ENCODE results near the gene DNAAF8.
"Not testable (repeated sequence)": the region's sequence is repeated elsewhere in the genome, so short reads cannot be mapped to it uniquely, and the experiment has no call there.

The DNAAF8 gene

DNA sequence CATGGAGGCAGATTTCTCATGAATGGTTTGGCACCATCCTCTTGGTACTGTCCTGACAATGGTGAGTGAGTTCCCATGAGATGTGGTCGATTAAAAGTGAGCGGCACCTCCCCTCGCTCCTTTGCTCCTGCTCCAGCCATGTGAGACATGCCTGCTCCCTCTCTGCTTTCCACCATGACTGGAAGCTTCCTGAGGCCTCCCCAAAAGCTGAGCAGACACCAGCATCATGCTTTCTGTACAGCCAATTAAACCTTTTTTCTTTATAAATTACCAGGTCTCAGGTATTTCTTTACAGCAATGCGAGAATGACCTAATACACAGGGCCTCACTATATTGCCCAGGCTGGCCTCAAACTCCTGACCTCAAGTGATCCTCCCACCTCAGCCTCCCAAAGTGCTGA is 20.5 kb downstream of the DNAAF8 start:
- no peak for DNase-seq

DNA sequence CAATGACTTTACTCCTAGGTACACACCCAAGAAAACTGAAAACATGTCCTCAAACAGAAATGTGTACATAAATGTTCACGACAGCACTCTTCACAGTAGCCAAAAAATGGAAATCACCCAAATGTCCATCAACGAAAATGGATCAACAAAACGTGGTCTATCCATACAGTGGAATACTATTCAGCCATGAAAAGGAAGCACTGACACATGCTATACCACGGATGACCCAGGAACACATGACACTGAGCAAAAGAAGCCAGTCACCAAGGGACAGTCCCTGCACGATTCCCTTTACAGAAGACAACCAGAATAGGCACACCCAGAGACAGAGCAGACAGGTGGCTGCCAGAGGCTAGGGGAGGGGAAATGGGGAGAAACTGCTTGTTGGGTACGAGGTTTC is 21.4 kb downstream of the DNAAF8 start:
- no peak for DNase-seq

DNA sequence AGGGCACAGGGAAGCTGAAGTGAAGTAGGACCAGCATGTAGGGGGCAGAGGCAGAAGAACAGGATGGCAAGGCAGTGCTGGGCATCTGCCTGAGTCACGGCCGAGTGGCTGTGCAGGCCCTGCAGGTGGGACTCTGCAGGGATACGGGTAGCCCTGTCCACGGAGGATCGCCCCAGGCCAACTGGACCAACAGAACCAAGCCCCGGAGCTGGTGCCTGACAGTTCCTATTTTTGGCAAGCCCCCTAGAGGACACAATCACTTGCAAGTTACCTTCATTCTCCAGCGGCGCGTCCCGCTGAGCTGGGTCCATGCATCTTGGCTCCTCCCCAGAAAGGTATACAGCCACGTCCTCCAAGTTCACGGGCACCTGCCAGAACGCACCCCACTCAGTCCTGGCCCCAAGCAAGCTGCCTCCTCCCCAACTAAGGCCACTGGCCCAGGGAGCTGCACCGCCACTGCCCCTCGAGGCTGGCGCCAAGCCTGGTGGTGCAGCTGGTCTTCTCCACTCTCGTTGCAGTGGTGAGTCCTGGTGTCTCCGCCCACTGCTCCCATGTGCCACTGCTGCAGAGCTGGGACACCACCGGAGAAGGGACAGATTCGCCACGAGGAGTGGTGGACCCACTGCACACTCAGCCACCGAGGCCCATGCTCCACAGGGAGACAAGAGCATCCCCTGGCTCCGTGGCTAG is 26.0 kb downstream of the DNAAF8 start:
- no peak for DNase-seq

DNA sequence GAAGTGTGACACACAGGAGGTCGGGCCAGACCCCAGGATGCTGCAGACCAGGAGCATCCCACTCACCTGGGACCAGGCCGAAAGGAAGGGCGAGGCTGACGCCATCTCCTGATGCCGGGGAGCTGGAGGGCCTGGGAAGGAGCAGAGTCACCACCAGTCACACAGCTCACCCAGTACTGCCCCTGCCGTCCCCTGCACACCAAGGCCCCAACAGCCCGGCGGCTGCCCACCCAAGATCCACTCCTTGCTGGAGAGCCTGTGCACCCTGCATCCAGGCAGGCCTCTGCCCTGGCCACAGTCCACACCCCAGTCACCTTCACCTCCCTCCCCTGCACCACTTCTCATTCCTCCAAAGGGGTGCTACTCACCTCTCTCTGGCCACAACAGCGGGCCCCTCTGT is 27.9 kb downstream of the DNAAF8 start:
- DNase-seq, result no peak

DNA sequence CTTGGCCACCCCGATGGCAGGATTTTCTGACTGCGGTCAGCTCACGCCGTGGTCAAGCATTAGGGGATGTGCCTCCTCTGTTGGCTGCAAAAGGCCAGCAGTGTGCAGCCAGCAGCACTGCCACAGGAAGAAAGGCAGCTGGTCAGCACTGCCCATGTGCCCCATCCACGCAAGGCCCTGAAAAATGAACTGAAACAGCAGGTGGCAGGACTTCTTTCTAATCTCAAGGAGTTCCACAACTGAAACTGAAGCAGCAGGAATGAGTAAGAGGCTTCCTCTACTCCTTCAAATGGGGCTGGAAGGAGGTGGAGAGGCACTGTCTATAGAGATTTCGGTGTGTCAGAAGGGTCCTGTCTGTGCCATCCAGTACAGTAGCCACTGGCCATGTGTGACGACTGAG is 29.5 kb downstream of the DNAAF8 start:
- DNase-seq, result no peak

DNA sequence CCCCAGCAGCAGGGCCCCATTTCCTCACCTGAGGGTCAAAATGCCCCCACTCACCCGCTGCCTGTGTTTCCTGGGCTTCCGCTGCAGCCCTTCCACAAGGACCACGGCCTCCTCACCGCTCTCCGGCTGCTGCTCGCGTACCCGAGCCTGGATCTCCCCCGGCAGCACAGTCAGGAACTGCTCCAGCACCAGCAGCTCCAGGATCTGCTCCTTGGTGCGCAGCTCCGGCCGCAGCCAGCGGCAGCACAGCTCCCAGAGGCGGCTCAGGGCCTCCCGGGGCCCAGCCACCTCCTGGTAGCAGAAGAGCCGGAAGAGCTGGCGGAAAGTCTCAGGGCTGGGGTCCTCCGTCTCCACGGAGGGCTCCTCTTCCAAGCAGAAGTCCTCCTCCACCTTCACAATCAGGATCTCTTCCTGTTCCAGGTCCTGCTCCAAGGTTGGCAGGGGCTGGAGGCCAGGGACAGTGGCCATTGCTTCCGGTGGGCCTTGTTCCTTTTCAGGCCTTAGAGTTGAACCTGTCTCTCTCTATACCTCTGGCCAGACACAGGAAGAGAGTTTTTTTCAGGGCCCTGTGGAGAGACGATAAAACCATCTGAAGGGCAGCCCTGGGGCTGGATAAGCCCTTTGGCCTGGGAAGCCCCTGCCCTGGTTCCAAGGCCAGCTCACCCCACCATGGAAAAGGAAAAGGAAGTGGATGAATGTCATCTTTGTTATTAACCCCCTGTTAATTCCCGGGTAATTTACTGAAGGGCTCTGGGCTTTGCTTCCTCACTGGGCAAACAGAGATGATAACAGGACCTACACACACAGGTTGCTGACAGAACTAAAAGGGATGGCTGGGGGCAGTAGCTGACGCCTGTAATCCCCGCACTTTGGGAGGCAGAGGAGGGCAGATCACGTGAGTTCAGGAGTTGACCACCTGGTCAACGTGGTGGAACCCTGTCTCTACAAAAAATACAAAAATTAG is 31.5 kb downstream of the DNAAF8 start:
- DNase-seq, result peak; percentile 21

DNA sequence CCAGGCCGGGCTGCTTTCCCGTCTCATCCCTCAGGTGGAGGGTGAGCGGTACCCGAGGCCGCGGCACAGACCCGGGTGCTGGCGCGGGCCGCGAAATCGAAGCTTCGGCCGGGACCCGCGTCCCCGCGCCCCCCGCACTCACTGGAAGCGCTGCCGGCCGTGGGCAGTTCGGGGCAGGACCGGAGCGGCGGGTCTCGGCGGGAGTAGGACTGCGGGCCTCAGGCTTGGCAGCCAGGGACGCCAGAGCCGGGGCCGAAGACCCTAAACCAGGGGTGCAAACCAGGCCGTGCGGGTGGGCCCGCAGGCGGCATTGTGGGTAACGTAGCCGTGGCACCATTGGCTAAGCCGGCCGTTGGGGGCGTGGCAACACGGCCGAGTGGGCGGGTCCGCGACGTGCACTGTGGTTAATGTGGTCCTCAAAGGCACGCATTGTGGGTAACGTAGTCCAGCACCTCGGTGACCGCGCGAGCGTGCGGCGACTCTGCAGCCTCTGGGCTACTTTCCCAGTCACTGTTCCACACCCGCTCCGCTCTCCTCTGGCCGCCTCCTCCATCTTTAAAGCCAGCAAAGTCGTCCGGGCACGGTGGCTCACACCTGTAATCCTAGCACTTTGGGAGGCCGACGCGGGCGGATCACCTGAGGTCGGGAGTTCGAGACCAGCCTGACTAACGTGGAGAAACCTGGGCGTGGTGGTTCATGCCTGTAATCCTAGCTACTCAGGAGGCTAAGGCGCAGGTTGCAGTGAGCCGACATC is 32.7 kb downstream of the DNAAF8 start, which contains the start of gene ZNF500:
ZNF500 (minus strand) TSS at position 288 of the 754 bp plus-strand sequence. CDS start 1,184 bp downstream, outside the sequence.
- peak; percentile 98 for DNase-seq

DNA sequence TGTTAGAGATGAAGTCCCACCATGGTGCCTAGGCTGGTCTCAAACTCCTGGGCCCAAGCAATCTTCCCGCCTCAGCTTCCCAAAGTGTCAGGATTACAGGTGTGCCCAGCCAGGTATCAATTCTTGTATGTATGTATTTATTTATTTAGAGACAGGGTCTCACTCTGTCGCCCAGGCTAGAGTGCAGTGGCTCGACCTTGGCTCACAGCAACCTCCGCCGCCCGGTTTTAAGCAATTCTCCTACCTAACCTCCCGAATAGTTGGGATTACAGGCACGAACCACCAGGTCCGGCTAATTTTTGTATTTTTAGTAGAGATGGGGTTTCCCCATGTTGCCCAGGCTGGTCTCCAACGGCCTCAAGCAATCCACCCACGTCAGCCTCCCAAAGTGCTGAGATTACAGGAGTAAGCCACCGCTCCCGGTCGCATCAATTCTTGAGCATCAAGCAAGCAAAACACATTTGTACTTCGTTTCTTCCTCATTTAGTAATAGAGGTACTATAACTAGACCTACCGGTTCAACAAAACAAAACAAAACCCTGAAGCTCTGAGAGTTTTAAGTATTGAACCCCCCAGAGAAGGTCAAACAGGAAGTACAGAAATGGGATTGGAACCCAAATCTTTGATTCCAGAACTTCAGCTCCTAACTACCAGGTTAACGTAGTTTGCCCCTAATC is 33.7 kb downstream of the DNAAF8 start:
- DNase-seq, result no peak

DNA sequence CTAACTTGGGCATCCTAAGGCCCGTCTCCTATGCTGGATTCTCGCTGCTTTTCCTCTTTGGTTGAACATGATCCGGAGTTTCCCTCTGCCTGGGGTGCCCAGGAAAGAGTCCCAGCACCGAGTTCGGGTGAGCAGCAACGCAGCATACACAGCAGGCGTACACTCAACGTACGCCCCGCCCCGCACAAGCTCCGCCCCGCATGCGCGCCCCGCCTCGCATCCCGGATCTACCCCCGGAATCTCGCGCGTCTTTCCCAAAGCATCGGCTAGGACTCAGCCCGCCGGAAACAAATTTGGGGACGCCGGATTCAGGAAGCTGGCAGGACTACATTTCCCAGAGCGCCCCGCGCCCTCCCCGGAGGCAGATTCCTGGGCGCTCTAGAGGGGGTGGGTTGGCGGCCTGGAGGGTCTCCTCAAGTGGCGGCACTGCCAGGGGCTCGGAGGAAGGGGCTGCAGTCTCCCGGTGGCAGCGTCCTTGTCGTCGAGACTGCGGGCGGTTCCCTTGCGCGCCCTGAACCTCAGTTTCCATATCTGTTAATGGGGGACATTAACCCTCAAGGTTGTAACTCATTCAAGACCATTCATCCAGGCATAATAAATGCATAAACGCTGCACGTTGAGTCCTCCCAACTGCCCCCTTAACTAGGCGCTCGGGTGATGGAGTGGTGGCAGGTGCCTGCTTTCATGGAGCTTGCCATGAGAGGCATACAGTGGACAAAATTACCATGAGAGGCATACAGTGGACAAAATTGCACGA is 34.4 kb downstream of the DNAAF8 start:
- peak; percentile 98 for DNase-seq

DNA sequence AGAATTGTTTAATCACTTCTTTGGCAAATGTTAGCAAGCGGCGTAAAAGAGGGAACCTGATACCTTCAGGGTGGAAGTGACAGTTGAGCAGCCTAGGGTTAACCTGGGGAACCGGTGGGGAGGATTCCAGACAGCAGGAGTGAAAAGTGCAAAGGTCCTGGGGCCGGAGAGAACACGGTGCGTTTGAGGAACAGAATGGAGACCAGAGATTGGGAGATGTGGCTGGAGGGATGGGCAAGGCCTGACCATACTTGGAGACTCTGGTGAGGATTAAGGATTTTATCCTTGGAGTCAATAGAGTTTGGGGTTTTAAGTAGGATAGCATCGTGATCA is 34.9 kb downstream of the DNAAF8 start:
- peak; percentile 92 for DNase-seq

DNA sequence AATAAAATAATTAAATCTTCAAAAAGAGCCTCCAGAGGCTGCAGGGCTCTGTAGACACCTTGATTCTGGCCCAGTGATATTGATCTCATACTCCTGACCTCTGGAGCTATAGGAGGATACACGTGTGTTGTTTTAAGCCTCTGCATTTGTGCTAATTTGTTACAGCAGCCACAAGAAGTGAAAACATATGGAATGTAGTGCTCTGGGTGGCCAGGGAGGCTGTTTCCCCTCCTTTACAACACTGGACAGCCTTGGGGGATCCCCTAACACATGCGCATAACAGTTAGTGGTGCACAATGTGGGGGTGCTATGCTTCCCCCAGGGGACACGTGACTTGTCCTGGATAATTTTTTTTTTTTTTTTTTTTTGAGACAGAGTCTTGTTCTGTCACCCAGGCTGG is 37.3 kb downstream of the DNAAF8 start:
- DNase-seq, result no peak

DNA sequence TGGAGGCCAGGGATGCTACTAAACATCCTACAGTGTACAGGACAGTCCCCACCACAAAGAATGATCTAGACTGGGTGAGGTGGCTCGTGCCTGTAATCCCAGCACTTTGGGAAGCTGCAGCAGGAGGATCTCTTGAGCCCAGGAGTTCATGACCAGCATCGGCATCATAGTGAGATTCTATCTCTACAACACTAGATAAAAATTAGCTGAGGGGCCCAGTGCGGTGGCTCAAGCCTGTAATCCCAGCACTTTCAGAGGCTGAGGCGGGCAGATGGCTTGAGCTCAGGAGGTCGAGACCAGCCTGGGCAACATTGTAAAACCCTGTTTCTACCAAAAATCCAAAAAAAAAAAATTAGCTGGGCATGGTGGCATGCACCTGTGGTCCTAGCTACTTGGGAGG is 38.0 kb downstream of the DNAAF8 start:
- DNase-seq, result peak; percentile 52

DNA sequence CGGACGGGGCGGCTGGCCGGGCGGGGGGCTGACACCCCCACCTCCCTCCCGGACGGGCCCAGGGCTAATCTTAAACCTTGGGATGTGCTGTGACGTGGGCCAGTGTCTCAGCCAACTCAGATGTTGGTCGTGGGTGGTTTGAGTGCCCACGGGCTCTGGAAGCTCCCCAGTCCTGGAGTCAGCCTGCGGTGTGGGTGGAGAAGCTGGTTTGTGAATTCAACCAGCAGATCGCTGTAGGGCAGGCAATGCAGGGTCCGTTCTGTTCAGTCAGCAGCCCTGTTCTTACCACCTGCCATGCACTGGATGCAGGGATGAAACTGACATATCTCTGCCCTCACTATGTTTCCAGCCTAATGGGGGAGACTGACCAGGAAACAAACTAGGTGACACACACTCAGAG is 40.7 kb downstream of the DNAAF8 start:
- peak; percentile 63 for DNase-seq

DNA sequence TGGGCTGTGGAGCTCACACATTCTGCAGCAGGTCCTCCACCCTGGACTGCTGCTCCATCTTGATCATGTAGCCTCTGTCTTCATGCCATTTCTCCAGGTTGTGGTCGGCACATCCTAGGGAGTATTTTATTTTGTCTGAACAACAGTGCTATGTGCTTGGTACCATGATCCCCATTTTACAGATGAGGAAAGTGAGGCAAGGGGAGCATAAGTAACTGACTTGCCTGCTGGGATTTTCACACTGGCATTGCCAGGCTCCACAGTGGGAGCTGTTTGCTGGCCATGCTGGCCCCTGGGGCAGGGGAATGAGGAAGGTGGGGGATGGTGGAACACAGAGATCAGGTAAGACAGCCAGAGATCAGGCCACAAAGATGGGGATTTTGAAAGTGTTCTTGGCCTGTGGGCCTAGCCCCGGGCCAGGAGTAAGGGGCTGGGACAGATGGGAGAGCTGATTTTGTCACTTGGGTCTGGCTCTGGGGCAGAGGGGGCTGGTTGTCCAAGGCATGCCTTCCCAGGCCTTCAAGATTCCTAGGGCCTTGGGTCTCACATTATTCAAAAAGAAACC is 41.9 kb downstream of the DNAAF8 start:
- no peak for DNase-seq

DNA sequence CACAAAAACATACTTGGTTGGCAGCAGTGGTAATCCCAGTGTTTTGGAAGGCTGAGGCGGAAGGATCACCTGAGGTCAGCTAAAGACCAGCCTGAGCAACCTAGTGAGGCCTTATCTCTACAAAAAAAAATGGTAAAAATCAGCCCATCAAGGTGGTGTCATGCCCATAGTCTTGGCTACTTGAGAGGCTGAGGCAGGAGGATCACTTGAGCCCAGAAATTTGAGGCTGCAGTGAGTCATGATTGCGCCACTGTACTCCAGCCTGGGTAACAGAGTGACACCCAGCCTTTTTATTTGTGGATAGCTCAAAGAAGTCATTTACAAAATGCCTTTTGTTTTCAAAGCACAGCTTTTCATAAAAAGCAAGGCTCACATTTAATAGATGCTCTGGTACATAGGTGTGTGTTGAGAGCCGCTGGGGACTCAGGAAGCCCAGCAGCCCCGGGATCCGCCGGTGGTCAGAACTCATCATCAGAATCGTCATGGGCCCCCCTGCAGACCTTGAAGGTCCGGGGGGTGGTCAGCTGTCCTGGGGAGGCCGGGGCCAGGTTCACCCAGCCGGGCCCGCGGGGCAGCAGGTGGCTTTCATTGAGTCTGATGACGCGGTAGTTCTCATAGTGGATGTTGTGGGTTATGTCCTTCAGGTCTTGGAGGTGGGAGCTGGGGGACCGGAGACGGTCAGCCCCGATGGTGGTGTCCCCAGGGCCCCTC is 43.2 kb downstream of the DNAAF8 start:
- no peak for DNase-seq

DNA sequence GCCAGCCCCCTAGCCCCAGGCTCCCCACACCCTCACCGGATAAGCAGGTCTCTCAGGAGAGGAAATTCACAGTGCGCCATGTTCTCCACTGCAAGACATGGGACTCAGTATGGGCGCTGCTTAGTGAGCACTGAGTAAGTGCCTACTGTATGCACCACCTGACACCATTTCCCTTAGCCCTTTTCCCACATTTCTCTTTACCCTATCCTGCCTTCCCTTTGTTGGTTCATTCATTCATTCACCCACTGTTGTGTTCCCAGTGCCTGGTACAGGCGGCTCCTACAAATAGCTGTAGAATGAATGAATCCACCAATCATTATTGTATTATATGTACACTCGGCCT is 43.7 kb downstream of the DNAAF8 start:
- DNase-seq, result no peak

DNA sequence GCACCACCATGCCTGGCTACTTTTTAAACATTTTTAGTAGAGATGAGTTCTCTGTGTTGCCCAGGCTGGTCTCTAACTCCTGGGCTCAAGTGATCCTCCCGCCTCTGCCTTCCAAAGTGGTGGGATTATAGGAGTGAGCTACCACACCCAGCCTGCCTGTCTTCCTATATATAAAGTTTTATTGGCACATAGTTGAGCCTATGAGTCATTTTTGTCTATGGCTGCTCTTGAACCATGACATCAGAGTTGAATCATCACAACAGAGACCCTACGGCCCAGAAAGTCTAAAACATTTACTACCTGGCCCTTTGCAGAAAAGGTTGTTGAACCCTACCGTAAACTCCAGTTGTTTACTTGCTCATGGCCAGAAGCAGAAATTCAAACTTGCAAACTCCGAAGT is 45.9 kb downstream of the DNAAF8 start:
- peak; percentile 53 for DNase-seq

DNA sequence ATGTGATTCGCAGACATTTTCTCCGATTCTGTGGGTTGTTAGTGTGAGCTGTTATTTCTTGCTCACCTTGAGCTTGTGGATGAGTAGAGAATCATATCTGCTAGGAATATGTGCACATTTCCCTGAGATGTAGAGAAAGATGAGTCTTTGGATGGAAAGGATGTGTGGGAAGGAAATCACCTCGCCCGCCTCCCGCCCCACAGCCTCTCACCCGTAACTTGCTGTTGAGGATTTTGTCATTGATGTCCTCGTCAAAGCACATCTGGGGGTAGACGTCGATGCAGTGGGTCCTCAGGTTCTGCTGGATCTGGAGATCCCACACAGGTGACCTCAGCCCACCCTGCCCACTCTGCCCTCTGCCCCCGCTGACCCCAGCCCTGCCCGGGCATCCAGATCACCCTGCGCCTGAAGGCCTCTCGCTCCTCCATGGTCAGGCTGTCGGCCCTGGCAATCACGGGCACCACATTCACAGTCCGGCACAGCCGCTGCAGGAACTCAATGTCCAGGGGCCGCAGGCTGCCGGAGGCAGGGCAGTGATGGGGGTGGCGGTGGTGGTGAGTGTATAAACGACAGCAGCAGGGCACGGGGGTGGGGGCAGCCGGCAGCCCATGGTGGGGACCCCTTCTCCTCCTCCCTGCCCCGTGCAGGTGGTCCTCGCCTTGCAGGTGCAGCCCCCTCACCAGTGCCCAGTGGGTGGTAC is 49.1 kb downstream of the DNAAF8 start:
- DNase-seq, result no peak

DNA sequence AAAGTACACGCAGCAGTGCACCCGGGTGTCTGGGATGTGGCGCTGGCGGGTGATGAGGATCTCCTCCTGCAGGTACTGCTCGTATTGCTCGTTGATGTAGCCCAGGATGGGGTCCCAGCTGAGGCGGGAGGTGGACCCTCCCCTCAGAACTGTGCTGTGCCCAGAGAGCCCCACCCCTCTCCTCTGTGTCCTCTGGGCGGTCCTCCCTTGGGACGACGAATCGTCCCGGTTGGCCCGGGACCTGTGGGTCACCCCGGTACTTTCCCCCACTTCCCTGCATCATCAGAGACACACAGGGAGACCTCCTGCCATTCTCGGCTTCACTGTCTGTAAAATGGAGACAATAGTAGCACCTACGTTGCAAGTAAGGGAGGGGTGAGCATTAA is 49.6 kb downstream of the DNAAF8 start:
- DNase-seq, result no peak

DNA sequence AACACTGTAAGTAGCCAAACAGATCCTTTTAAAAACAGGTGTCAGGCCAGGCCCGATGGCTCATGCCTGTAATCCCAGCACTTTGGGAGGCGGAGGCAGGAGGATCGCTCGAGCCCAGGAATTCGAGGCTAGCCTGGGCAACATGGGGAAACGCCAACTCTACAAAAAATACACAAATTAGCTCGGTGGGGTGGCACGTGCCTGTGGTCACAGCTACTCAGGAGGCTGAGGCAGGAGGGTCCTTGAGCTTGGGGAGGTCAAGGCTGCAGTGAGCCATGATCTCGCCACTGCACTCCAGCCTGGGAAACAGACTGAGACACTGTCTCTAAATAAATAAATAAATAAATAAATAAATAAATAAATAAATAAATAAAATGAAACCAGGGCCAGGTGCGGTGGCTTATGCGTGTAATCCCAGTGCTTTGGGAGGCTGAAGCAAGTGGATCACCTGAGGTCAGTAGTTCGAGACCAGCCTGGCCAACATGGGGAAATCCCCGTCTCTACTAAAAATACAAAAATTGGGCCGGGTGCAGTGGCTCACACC is 50.2 kb downstream of the DNAAF8 start:
- DNase-seq, result not testable (repeated sequence)

All from NCI-H82 (cell line).